ENCODE results near the gene INTS4.
"Not testable (repeated sequence)": the region's sequence is repeated elsewhere in the genome, so short reads cannot be mapped to it uniquely, and the experiment has no call there.

The INTS4 gene

DNA sequence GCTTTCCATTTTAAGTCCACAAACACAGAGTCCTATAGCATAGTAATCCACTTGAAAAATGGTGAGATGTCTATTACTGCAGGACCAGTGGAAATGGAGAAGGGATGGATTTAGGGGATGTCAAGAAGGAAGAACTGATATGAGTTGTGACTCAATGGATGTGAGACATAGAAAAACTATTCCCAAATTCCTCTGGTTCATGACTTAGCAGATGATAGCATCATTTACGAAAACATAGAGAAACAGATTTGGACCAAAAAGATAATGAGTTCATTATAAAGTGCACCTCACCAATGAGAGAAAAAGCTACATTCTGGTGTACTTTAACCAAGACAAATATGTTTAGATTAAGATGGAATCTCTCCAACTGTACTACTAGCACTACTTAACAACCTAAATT lies 51.2 kb downstream of the INTS4 start:
- DNase-seq: not testable (repeated sequence)

DNA sequence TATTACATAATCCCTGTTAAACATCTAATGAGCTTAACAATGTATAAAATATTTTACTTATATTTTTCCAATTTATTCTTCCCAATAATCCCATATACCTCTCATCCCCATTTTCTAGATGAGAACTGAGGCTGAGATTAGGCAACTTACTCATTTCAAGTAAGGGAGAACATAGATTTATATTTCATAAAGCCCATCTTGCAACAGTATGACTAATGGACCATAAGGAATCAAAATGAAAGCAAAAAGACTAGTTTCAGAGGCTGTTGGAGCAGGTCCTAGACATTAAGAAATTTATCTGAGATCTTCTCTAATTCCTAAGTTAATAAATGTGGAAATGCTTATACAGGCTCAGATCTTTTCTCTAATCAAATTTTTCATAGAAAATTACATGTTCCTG lies 52.0 kb downstream of the INTS4 start:
- not testable (repeated sequence) for DNase-seq

DNA sequence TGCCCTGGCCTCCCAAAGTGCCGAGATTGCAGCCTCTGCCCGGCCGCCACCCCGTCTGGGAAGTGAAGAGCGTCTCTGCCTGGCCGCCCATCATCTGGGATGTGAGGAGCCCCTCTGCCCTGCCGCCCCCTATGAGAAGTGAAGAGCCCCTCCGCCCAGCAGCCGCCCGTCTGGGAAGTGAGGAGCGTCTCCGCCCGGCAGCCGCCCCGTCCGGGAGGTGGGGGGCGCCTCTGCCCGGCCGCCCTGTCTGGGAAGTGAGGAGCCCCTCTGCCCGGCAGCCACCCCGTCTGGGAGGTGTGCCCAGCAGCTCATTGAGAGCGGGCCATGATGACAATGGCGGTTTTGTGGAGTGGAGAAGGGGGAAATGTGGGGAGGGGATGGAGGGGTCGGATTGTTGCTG lies 60.9 kb downstream of the INTS4 start:
- not testable (repeated sequence) for DNase-seq

DNA sequence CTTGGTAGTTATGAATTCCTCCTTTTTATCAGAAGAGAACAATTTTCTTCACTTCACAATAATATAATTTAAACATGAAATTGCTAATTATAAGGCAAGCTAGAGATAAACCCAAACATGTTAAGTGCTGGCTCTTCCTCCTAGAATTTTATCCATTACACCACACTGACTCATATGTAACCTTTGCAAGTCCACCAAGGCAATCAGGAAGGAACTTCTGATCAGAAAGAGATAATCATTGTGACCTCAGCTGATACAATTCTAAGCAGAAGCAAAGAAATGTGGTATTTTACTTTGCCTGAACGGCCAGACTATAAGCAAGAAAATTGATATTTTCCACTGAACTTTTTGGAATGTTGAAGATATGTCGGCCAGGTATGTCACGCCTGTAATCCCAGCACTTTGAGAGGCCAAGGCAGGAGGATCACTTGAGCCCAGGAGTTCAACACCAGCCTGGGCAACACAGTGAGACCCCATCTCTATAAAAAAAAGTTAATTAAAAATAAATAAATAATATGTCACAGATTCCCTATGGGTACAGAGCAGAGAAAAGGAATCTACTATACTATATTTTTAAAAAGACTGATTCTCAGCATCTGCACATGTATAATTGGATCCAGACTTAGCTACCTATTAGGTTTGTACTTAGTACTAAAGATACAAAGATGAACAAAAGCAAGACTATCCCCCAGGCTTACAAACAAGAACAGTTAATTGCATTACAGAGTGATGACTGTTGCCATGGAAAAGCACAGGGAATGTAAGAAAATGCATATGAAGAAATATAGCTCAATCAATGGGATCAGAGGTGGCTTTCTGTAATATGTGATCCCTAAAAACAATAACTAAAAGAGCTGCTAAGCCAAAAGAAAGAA lies 63.9 kb downstream of the INTS4 start:
- not testable (repeated sequence) for DNase-seq

DNA sequence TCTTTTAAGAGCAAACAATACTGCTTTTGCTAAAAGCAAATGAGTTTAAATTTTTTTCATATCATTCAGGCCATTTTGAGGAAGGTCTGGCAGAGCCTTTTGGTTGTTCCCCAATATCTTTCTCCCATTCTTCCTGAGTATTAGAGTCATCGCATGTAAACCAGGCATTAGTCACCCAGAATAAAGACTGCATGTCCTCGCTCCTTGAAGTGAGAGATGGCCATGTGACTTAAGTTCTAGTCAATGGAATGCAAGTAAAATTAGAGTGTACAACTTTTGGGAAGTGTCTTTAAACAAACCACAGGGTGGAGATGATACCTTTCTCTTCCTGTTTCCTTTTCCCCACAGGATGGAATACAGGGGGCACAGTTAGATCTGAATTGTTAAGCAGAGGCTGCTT lies 76.8 kb downstream of the INTS4 start:
- not testable (repeated sequence) for DNase-seq

DNA sequence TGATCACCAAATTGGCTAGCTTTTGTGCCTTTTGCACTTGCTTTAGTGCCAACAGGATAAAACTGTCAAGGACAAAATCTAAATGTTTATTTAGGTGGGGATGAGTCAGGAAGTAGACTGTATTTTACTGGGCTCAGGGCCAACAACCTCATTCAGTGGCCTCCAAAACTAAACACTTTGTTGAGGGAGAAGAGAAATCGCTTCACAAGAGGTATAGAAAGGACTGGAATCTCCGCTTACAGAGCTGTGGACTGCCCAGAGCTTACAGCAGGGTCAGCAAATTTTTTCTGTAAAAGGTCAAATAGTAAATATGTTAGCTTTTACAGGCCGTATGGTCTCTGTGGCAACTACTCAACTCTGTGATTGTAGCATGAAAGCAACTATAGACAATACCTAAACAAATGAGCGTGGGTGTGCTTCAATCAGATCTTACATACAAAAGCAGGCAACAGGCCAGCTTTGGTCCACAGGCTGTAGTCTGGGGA lies 80.1 kb downstream of the INTS4 start:
- DNase-seq: not testable (repeated sequence)

DNA sequence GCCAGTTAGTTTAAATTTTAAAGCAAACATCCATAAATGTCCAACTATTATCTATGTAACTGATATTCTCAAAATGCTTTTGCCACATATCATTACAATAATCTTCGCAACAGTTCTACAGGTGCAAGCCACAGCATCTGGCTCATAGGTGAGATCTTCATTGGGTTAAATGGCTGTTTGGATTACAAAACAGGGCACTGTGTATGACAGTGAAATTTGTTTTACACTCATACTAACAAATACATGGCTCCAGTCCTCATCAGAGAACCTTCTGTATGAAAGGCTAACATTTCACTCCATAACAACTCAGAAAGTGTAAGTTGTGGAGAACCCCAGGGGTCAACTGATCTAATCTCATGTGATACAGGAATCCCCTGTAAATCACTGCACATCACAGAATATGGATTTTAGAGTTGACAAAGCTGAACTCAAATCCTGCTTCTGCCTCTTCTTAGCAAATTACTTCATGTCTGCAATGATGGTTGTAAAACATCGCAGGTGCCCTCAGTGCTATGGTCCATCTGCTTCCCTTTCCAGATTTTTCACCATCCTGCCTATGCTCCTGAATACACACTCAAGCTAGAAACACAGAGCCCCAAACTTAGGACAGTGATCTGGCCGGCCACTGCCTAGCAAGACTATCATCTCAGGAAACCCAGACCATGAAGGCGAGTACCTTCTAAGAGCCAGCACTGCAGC lies 80.7 kb downstream of the INTS4 start:
- not testable (repeated sequence) for DNase-seq

DNA sequence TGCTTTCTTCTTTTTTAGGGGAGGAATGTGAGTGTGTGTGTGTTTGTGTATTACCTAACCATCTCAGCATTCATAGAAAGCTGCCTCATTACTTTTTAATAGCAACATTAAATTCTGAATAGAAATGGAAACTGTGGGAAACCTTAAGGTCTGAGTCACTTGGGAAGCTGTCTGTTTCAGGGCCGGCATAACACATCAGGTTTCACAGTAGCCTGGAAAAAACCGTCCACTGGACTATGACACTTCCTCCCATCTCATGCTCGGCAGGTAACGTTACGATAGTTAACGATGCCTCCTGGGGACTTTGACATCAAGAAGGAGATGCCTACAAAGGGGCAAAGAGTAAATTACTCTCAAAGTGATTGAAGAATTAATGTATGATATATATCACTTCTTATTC lies 83.6 kb downstream of the INTS4 start:
- DNase-seq: not testable (repeated sequence)

DNA sequence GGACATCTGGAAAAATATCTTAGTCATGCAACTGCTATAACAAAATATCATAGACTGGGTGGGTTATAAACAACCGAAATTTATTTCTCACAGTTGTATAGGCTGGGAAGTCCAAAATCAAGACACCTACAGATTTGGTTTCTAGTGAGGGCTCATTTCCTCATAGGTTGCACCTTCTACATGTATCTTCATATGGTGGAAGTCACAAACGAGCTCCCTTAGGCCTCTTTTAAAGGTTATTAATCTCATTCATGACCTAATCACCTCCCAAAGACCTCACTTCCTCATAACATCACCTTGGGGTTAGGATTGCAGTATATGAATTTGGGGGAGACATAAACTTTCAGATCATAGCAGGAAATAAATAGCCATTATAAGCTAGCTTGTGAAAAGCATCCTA lies 85.2 kb downstream of the INTS4 start:
- no peak for DNase-seq

DNA sequence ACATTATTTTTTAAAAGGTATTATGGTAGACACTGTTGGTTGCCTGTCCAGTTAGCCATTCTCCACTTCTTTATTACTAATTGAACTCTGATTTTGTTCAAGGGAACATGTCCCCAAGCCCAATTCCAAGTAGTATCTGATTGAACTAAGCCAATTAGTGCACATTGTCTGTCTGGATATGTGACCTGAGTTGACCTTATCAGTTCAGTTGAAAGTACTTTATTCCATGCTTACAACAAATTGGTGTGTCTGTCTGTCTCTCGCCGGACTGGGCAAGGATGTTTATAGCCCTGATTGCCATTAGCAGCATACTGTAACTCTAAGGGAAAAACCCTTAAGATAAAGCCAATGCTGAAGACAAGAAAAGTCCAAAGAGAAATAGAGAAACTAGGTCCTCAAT lies 85.6 kb downstream of the INTS4 start:
- DNase-seq: no peak

DNA sequence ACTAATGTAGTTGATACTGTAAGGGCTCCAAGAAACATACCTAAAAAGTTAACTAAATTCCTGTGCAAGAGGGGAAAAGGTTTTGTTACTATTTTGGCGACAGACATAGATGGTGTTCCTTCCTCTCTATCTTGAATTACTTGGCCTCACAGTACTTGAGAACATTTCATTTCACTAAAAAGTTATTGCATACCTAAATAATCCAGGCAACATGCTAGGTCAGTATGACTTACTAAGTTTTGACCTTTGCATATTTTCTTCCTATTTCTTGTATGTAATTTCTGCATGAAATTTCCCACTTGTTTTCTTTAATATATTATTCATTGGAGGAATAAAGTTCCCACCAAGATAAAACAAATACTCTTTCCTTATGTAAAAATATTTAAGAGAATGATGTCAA lies 99.5 kb downstream of the INTS4 start:
- not testable (repeated sequence) for DNase-seq

DNA sequence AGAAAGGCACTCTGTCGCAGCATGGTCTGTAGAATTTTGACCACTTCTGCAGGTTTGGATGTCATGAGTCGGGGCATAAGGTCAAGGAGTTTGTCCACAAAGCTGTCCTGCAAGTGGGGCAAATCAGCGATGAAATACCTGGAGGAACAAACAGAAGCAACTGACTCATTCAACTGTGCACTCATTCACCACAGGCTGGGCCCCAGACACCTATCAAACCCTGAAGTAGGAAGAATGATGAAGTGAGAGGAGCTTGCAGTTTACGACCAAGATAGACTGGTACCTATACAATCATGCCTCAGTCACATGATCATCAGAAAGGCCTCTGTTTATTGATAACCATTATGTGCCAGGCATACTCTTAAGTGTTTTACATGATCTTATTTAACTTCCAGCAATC lies 102.8 kb downstream of the INTS4 start:
- not testable (repeated sequence) for DNase-seq

DNA sequence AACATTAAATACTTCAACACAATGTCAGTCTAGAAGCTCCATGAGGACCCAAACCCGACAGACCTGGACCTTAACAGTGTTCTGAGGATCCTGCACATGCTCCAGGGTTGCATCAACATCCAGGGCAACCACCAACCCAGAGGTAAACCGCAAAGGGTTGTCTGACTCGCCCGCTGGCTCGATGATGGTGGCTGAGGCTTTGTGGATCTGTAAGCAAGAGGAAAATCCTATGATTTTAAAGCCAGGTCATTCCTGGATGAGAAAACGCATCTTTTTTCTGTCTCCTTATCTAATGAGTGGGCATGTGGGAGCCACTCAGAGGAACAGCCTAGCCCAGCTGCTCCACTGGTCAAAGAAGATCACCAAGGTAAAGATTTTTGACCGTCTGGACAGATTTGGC lies 103.2 kb downstream of the INTS4 start:
- not testable (repeated sequence) for DNase-seq

DNA sequence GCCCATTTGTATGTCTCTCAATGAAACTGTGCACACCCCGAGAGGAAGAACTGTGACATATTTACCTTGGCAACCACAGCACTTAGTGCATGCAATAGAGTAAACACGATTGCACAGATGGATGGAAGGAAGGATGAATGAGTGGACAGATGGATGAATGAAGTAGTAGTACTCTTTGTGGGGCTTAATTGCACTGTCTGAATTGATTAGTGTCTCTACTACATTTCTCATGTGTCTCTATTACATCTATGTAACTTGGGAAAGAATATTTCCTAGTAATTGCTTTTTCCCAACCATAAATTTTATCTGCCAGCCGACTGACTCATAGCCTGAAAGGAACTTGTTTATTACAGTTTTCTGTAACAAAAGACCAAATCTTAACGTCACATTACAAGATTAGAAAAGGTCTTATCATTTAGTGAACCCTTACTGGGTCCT lies 103.8 kb downstream of the INTS4 start:
- not testable (repeated sequence) for DNase-seq

DNA sequence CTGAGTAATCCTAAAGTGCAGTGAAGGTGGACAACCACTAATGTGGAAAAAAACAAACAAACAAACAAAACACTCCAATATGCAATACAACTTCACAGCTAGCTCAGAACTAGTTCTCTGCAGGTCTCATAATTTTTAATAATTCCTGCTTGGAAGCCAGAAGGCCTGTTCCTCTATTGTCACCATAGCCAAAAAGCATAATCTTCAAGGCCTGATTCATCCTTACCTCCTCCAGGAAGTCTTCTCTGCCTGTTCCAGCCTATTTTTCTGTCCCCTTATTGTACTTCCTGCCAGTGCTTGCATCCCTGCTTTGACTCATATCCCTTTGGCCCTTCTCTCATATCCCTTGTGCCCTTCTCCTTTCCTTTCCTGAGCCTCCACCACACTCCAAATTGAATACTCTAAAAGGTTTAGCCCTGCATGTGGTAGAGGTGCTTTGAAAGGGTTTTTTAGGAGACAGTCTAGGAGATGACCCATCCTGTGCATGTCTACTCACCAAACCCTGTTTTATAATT lies 104.3 kb downstream of the INTS4 start:
- DNase-seq: not testable (repeated sequence)

DNA sequence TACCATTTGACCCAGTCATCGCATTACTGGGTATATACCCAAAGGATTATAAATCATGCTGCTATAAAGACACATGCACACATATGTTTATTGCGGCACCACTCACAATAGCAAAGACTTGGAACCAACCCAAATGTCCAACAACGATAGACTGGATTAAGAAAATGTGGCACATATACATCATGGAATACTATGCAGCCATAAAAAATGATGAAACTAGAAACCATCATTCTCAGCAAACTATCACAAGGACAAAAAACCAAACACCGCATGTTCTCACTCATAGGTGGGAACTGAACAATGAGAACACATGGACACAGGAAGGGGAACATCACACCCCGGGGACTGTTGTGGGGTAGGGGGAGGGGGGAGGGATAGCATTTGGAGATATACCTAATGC lies 105.4 kb downstream of the INTS4 start:
- DNase-seq: not testable (repeated sequence)

DNA sequence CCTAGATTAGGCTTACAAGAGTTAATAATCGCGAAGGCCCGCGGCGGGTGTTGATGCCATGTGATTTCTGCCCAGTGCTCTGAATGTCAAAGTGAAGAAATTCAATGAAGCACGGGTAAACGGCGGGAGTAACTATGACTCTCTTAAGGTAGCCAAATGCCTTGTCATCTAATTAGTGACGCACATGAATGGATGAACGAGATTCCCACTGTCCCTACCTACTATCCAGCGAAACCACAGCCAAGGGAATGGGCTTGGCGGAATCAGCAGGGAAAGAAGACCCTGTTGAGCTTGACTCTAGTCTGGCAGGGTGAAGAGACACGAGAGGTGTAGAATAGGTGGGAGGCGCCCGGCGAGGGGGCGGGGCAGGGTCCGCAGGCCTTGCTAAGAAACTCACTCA lies 108.1 kb downstream of the INTS4 start:
- DNase-seq: no peak

DNA sequence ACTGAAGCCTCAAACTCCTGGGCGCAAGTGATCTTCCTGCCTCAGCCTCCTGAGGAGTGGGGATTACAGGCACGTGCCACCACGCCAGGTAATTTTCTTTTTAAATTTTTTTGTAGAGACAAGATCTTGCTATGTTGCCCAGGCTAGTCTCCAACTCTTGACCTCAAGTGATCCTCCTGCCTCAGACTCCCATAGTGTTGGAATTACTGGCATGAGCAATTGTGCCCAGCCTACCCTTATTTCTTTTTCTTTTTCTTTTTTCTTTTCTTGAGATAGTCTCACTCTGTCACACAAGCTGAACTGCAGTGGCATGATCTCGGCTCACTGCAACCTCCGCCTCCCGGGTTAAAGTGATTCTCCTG lies 109.7 kb downstream of the INTS4 start:
- DNase-seq: no peak

DNA sequence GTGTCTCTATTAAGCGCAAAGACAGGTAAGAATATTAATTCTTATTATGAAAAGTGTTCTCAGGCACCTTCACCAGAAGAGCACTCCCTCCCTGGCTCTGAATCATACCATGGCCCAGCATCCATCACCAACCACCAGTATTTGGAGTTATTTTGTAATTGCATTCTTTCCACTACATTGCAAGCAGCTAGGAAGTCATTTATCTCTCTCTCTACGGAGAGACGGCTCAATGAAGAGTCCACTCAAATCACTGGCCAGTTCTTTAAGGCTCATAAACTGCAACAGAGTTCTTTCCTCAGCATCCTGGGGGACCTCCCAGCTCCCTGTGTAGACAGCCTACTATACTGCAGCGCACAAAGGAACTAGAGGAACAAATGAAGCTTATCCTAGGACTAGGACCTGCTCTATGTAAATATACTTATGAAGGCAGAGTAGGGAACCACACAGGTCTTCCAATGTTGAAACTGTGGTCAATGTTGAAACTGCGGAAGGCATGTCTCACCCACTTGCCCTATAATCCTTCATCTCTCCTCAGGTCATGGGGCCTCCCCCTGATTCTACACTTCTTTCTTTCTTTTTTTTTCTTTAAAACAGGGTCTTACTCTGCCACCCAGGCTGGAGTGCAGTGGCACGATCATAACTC lies 110.2 kb downstream of the INTS4 start:
- no peak for DNase-seq

DNA sequence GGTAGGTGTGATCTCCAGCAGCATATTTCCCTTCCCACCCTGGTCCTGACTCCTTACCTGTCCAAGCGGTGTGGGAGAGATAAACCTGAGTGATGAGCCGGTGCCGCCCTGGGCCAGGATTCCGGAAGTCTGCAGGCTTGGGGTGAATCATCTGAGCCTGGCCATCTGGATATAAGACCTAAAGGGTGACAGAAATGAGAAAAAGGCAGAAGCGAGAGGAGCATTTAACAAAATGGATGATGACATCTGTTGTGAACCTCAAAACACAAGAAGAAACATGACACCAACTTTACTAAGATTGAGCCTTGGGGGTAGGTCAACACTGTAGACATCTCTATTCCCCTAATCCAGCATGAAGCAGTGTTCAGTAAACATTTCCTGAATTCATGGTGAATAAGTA lies 110.7 kb downstream of the INTS4 start:
- DNase-seq: no peak

DNA sequence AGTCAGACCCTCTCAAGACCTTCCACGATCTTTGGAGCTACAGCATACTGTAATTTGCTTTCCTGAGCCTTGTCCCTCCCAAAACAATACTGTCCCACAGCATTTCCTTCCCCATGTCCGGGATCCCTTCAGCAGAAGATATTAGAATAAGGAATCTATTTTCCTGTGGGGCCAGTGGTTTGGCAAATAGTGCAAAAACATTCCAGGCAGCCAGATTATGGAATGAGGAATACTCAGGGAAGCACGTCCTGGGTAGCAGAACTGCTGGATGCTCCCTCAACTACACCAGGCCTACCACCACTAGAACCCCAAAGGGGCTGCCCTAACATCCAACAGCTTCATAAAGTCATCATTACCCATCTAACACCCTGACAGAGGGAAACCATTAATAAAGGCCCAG lies 112.1 kb downstream of the INTS4 start:
- DNase-seq: no peak

DNA sequence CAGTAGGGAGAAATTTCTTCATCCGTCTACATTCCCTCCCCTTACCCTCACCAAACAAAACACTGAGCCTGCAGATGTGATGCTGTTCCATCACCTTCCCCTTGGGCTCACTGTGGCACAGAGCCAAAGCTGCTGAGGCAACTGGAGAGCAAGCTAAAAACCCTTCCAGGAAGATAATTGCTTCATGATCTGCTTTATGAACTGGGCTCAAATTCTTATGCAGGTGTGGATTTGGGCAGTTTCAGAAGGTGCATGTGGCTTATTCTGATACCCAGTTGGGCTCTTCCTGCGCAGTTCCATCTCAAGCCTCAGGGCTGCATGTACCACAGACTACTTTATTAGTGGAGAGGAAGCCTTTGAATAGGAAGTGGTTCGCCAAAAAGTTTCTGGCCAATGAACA lies 115.2 kb downstream of the INTS4 start:
- DNase-seq: no peak

DNA sequence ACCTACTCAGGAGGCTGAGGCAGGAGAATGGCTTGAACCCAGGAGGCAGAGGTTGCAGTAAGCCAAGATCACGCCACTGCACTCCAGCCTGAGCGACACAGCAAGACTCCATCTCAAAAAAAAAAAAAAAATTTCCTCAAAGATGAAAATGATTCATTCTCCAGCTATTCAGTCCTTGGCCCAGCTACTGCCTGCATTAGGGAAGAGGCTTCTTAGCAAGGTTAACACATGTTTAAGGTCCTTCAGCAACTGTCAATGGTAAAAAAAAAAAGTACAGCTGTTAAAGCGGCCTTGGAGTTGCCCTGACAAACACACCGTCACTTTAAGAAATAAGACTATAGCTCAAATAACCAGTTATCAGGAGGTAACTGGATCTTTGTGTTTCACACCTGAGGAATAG lies 116.2 kb downstream of the INTS4 start:
- DNase-seq: not testable (repeated sequence)
